HEK293T (cell line): Measurements from ENCODE around the gene SNRNP200.

Source experiments
- CTCF ChIA-PET: fragments of 350-600 bp; formaldehyde crosslinking; extraction: SDS; loops from one replicate; lab custom pipeline; 2021; ENCODE audit warnings: antibody characterized with exemption, inconsistent platforms; lab: Yijun Ruan, JAX
- POLR2A ChIA-PET: fragments of 350-600 bp; formaldehyde crosslinking; extraction: SDS; loops from one replicate; lab custom pipeline; 2020; ENCODE audit warnings: antibody characterized with exemption, inconsistent platforms; lab: Yijun Ruan, JAX
- DNase-seq: peaks from one replicate; pipeline ENCODE4 v3.0.0; 2012; ENCODE audit warnings: mixed read lengths; ENCODE audit errors: extremely low spot score
- ARNT ChIP-seq: fragments of 450-650 bp; IDR thresholded peaks from 2 replicates; pipeline ENCODE4 v1.6.1; 2017; ENCODE audit warnings: mild to moderate bottlenecking
- BHLHE40 ChIP-seq: fragments of 450-650 bp; IDR thresholded peaks from 2 replicates; pipeline ENCODE4 v1.6.1; 2016; ENCODE audit warnings: mild to moderate bottlenecking, moderate library complexity, borderline replicate concordance
- CTBP1 ChIP-seq: fragments of 450-650 bp; IDR thresholded peaks from 2 replicates; pipeline ENCODE4 v1.6.1; 2016; ENCODE audit warnings: borderline replicate concordance
- ELF4 ChIP-seq: fragments of 450-650 bp; IDR thresholded peaks from 2 replicates; pipeline ENCODE4 v1.6.1; 2017; ENCODE audit warnings: antibody characterized with exemption
- FOXA1 ChIP-seq: fragments of 450-650 bp; IDR thresholded peaks from 2 replicates; pipeline ENCODE4 v1.6.1; 2016; ENCODE audit warnings: mild to moderate bottlenecking
- FOXK2 ChIP-seq: fragments of 450-650 bp; IDR thresholded peaks from 2 replicates; pipeline ENCODE4 v1.6.1; 2016; ENCODE audit warnings: mild to moderate bottlenecking
- FOXM1 ChIP-seq: fragments of 450-650 bp; IDR thresholded peaks from 2 replicates; pipeline ENCODE4 v1.6.1; 2017; ENCODE audit warnings: mild to moderate bottlenecking, borderline replicate concordance
- HDGF ChIP-seq: fragments of 450-650 bp; IDR thresholded peaks from 2 replicates; pipeline ENCODE4 v1.6.1; 2017; ENCODE audit warnings: antibody characterized with exemption, borderline replicate concordance
- L3MBTL2 ChIP-seq: fragments of 450-650 bp; conservative IDR thresholded peaks from 2 replicates; pipeline ENCODE4 v1.6.1; 2016; ENCODE audit warnings: mild to moderate bottlenecking
- LEF1 ChIP-seq: fragments of 450-650 bp; IDR thresholded peaks from 2 replicates; pipeline ENCODE4 v1.6.1; 2017; ENCODE audit warnings: mild to moderate bottlenecking, borderline replicate concordance
- NFRKB ChIP-seq: fragments of 450-650 bp; IDR thresholded peaks from 2 replicates; pipeline ENCODE4 v1.6.1; 2016; ENCODE audit warnings: mild to moderate bottlenecking, moderate library complexity
- SP1 ChIP-seq: fragments of 450-650 bp; IDR thresholded peaks from 2 replicates; pipeline ENCODE4 v1.6.1; 2017
- SUZ12 ChIP-seq: fragments of 450-650 bp; IDR thresholded peaks from 2 replicates; pipeline ENCODE4 v1.6.1; 2016; ENCODE audit warnings: mild to moderate bottlenecking
- TARDBP ChIP-seq: fragments of 450-650 bp; IDR thresholded peaks from 2 replicates; pipeline ENCODE4 v1.6.1; 2016
- ZNF384 ChIP-seq: fragments of 450-650 bp; IDR thresholded peaks from 2 replicates; pipeline ENCODE4 v1.6.1; 2016
- TF ChIP-seq, protein P1 (sequence below): fragments of 450-650 bp; IDR thresholded peaks from 2 replicates; pipeline ENCODE4 v1.6.1; 2016

The SNRNP200 gene

DNA sequence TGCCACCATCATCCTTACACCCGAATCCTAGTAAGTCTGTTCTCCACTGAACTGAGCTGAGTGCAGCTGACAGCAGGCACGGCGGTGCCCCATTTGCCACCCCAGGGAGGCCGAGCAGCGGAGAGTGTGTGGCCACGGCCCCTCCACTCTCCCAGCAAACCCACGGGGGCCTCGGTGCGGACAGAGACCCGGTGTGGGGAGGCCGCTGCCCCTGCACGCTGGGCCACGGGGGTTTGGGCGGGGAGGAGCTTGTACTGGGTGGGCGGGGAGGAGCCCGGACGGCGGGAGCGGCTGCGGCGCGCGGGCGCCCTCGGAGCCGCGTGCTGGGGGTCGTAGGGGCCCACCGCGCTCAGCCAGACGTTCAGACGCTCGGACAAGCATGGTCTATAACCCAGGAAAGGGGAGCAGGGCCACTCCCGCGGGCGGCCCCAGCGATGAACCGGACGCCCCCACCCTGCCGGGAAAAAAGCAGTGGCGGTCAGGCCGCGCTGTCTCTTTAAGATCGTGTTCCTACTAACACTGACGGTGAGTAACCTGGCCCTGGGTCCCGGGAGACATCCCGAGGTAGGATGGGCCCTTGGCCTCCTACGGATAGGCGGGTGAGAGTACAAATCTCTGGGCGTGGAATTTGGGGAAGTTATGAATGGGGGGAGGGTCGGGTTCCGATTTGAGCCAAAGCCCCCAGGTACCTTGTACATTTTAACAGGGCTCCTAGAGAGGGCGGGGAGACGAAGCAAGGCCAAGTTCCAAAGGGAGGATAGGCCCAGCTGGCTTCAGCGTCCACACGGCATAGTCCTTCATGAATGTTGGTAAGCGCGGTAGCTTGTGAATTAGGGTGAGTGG lies 19.9 kb upstream of the SNRNP200 start, which contains the start of gene ITPRIPL1:
Gene ITPRIPL1 (plus strand): TSS at position 277 of the 843 bp plus-strand sequence. CDS start 523 bp downstream, at position 800.
- ChIA-PET CTCF (interaction anchor here (0.7 to 0.8 kb wide), 2 partner anchors 64 to 151 kb away, joined by 3 read pairs; no protein-coding TSS in a partner anchor), POLR2A (interaction anchor here (0.7 to 5.1 kb wide), 9 partner anchors 9 to 43 kb away, joined by 3 to 86 read pairs (median 4); partner anchors contain the start of genes NCAPH and SNRNP200)
- no peak for TF ChIP-seq CTBP1
- peak; percentile 65; the same call in 1 of the 2 replicates for TF ChIP-seq L3MBTL2
- DNase-seq = peak; percentile 58

DNA sequence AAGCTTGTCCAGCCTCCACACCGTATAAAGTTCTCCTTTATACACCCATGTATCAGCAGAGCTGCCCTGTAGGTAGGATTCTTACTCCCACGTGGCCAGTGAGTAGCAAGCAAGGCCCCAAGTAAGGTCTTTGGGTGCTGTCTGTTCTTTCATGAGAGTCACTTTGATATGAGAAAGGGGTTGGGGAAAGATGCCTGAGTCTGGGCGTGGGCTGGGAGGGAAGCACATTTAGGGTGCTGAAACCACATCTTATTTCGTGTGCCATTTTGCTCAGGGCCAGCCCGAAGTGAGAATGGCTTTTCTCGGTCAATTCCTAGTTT lies 19.3 kb upstream of the SNRNP200 start:
- TF ChIP-seq FOXM1 (no peak), CTBP1 (no peak), ELF4 (no peak), L3MBTL2 (no peak), TARDBP (no peak), HDGF (no peak), BHLHE40 (no peak), SP1 (no peak), LEF1 (no peak), FOXK2 (no peak), NFRKB (no peak), ZNF384 (no peak), ARNT (no peak), FOXA1 (no peak), SUZ12 (no peak)
- TF ChIP-seq, protein P1, sequence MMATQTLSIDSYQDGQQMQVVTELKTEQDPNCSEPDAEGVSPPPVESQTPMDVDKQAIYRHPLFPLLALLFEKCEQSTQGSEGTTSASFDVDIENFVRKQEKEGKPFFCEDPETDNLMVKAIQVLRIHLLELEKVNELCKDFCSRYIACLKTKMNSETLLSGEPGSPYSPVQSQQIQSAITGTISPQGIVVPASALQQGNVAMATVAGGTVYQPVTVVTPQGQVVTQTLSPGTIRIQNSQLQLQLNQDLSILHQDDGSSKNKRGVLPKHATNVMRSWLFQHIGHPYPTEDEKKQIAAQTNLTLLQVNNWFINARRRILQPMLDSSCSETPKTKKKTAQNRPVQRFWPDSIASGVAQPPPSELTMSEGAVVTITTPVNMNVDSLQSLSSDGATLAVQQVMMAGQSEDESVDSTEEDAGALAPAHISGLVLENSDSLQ = no peak
- ChIA-PET CTCF (interaction anchor here (0.7 to 0.8 kb wide), 2 partner anchors 63 to 150 kb away, joined by 3 read pairs; no protein-coding TSS in a partner anchor), POLR2A (interaction anchor here (0.8 to 5.1 kb wide), 8 partner anchors 9 to 43 kb away, joined by 3 to 86 read pairs (median 4); partner anchors contain the start of genes NCAPH and SNRNP200)
- DNase-seq = no peak

GRCh38 chr2:96323849-96324248 lies 18.5 kb upstream of the SNRNP200 start:
- no peak for DNase-seq
- POLR2A ChIA-PET = interaction anchor here (1.1 to 5.1 kb wide), 2 partner anchors 9 to 11 kb away, joined by 3 to 86 read pairs; partner anchors contain the start of gene NCAPH
- TF ChIP-seq CTBP1 = no peak
- CTCF ChIA-PET = interaction anchor here (1.0 kb wide), 1 partner anchor 8 kb away, joined by 3 read pairs; no protein-coding TSS in a partner anchor

DNA sequence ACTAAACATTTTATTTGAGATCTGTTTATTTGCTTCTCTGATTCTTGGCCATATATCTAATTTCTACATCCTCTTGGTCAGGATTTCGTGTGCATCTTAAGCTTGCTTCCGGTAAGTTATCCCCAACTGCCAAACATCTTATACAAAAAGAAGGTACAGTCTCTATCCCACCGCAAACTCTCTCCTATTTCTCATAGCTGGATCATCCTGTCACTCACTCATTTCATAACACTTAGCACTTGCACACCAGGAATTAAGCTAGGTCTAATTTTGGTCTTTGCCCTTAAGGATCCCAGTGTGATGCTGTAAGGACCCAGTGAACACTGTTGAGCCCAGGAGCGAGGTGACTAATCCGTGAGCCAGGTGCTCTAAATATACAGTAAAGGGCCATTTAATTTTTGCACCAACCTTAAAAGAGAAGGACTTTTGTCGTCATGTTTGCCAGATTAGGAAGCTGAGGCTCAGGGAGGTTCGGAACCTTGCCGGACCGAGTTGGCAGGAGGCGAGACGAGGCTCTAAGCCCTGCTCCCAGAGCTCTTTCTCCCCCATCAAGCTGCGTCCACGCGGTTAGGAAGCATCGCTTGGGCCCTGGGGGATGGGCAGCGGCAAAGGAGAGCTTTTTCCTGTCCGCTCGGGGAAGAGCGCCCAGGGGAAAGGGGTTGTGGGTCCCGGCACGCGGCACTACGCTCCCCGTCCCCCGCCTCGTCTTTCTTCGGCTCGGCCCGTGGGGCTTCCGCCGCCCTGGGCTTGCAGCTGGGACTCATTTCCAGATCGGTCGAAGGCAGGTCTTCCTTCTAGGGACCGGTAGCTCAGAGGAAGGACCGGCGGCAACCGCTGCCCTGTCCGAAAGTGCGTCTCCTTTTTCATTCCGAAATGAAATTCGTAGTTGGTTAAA lies 15.6 kb upstream of the SNRNP200 start:
- POLR2A ChIA-PET = interaction anchor here (1.1 to 3.8 kb wide), 8 partner anchors 10 to 212 kb away, joined by 3 to 76 read pairs (median 3); partner anchors contain the start of genes CIAO1, NCAPH, SNRNP200 and STARD7
- CTCF ChIA-PET = no interaction called here
- TF ChIP-seq SP1 (no peak), L3MBTL2 (peak; percentile 93)
- TF ChIP-seq, protein P1 = peak; percentile 64
- DNase-seq = peak; percentile 31

- TF ChIP-seq, protein P1 = no peak
- TF ChIP-seq SUZ12 (no peak), ELF4 (no peak), NFRKB (no peak), BHLHE40 (no peak), ZNF384 (no peak), FOXA1 (no peak)
- DNase-seq = no peak
- ChIA-PET CTCF (no interaction called here), POLR2A (interaction anchor here (1.2 to 3.8 kb wide), 4 partner anchors 13 to 112 kb away, joined by 3 to 76 read pairs (median 32); partner anchors contain the start of genes NCAPH and SNRNP200)
These were observed 15.0 kb upstream of the SNRNP200 start for GRCh38 chr2:96320326-96320725.

GRCh38 chr2:96319396-96319795 lies 14.1 kb upstream of the SNRNP200 start:
- CTCF ChIA-PET = no interaction called here
- POLR2A ChIA-PET = interaction anchor here (1.7 to 3.8 kb wide), 3 partner anchors 12 to 111 kb away, joined by 3 to 76 read pairs (median 60); partner anchors contain the start of genes NCAPH and SNRNP200
- TF ChIP-seq L3MBTL2 (no peak), TARDBP (no peak), HDGF (no peak), ARNT (no peak), CTBP1 (no peak), LEF1 (no peak), SP1 (no peak), NFRKB (no peak), ELF4 (no peak), FOXA1 (no peak), SUZ12 (no peak), FOXM1 (no peak), BHLHE40 (no peak)
- DNase-seq = no peak
